Psoas muscle (tissue), 8 donors: ENCODE results near the gene MAP3K9. TPM values are rescaled to one million over a fixed set of nuclear protein-coding genes. Genes with fewer than 3 reads are reported as not detected.

Experiments
- ATAC-seq, 4 donors: fragments of 200-7000 bp; cut with Tn5 transposase; one replicate each; pipeline ENCODE4 v1.9.1; 2020; ENCODE audit warnings: moderate library complexity in 3 of 4, mild to moderate bottlenecking in 2 of 4
- DNase-seq, 2 donors: peaks; one replicate each; pipeline ENCODE4 v3.0.0-alpha.2; 2020
- H3K27ac ChIP-seq: fragments of 200-600 bp; one replicate; pipeline ENCODE4 v1.8.0; 2022
- H3K27me3 ChIP-seq, 3 donors: fragments of 200-600 bp in 1 of 3; one replicate each; pipeline versions ENCODE4 v1.6.1 to v1.8.0; 2013 to 2022; ENCODE audit warnings: low read length in 2 of 3, mild to moderate bottlenecking in 2 of 3, moderate library complexity in 1 of 3; ENCODE audit not compliant: insufficient read depth in 3 of 3
- H3K36me3 ChIP-seq, 2 donors: fragments of 200-600 bp in 1 of 2; one replicate each; pipeline versions ENCODE4 v1.6.1 to v1.8.0; 2013 to 2022; ENCODE audit warnings: low read depth in 1 of 2, mild to moderate bottlenecking in 1 of 2, moderate library complexity in 1 of 2; ENCODE audit not compliant: insufficient read depth in 1 of 2
- H3K4me1 ChIP-seq: fragments of 200-600 bp; one replicate; pipeline ENCODE4 v1.8.0; 2022
- H3K4me3 ChIP-seq: fragments of 200-600 bp; one replicate; pipeline ENCODE4 v1.8.0; 2022; ENCODE audit warnings: mild to moderate bottlenecking
- H3K9me3 ChIP-seq: fragments of 200-600 bp; one replicate; pipeline ENCODE4 v1.8.0; 2022
- WGBS, 3 donors: extraction: QIAGEN DNeasy Blood & Tissue Kit; methylation state at CpG; one replicate each; pipeline versions ENCODE4 v1.1.6 to v1.1.7; 2013; 5-methylcytosine and 5-hydroxymethylcytosine counted together
- intact Hi-C, 2 donors: fragments of 100-400 bp; cut with DNase I; formaldehyde crosslinking; loops; one replicate each; pipeline versions ENCODE4 v1.11.0 to v1.14.2; 2022
- polyA plus RNA-seq, 3 donors: library from polyadenylated mRNA; stranded (reverse); fragments of 200-250 nt; gene quantifications; one replicate each; pipeline ENCODE4 v1.2.3, GENCODE V29; 2013
- total RNA-seq, 4 donors: library from RNA; stranded (reverse); fragmentation: NEBNext Ultra II Directional in 2 of 4; extraction: Animal tissue kit (Norgen Biotek cat#: 25700) in 2 of 4; gene quantifications; one replicate each; pipeline versions ENCODE4 v1.2.1 to v1.2.4, GENCODE V29; 2021 to 2023
- TF ChIP-seq, protein P1 (sequence below): fragments of 200-600 bp; IDR thresholded peaks from one replicate; pipeline ENCODE4 v1.8.0; 2022; ENCODE audit warnings: antibody characterized with exemption
- donor health status: healthy with polysubstance abuse.
- donor health status: DM: no; HTN: no; CAD: no; lungs with moderate emphysema.
- donor health status: Bipolar disorder and iron deficiency.
- donor health status: healthy.
- donor health status: DM: yes; HTN: yes; CAD: no.
- donor health status: DM: no; HTN: no; CAD: no.
- donor health status: DM: no; HTN: no; CAD: no.
- donor health status: DM: yes; HTN: yes; CAD: no.

The MAP3K9 gene
- total and polyA plus RNA-seq, 7 donors, result 0.44 to 4.3 (median 2.1) TPM

DNA sequence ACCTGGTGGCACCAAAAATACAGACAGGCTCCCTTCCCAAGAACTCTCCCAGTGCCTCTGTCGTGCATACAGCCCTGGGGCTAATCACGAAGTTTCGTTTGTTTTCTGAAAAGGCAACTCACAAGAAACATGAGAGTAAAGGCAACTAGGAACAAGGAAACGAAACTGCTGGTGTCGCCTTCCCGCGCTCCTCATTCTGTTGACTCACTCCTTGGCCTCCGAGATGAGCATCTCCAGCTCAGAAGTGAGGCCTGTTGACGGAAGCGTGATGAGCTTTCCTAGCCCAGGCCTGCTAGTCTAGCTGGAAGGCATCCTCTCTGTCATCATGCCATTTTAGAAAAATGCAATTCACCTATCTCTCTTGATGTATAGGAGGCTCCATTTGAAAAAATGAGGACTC, 117.1 kb downstream of the MAP3K9 start:
- TF ChIP-seq, protein P1, sequence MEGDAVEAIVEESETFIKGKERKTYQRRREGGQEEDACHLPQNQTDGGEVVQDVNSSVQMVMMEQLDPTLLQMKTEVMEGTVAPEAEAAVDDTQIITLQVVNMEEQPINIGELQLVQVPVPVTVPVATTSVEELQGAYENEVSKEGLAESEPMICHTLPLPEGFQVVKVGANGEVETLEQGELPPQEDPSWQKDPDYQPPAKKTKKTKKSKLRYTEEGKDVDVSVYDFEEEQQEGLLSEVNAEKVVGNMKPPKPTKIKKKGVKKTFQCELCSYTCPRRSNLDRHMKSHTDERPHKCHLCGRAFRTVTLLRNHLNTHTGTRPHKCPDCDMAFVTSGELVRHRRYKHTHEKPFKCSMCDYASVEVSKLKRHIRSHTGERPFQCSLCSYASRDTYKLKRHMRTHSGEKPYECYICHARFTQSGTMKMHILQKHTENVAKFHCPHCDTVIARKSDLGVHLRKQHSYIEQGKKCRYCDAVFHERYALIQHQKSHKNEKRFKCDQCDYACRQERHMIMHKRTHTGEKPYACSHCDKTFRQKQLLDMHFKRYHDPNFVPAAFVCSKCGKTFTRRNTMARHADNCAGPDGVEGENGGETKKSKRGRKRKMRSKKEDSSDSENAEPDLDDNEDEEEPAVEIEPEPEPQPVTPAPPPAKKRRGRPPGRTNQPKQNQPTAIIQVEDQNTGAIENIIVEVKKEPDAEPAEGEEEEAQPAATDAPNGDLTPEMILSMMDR, result no peak
- intact Hi-C loops, result no loop called here
- peak; percentile 21 to 56 for DNase-seq
- WGBS, 3 donors, result 88 to 90% (median 89%) methylated on average over 10 of the region's 10 CpGs
- Histone ChIP-seq H3K9me3 (no peaks in the 10 kb centered on the region), H3K27ac (no peak overlapping the region), H3K36me3 (no peaks in the 10 kb centered on the region), H3K4me1 (no peaks in the 10 kb centered on the region), H3K27me3 (no peaks in the 10 kb centered on the region), H3K4me3 (no peak overlapping the region)
- no peak for ATAC-seq

DNA sequence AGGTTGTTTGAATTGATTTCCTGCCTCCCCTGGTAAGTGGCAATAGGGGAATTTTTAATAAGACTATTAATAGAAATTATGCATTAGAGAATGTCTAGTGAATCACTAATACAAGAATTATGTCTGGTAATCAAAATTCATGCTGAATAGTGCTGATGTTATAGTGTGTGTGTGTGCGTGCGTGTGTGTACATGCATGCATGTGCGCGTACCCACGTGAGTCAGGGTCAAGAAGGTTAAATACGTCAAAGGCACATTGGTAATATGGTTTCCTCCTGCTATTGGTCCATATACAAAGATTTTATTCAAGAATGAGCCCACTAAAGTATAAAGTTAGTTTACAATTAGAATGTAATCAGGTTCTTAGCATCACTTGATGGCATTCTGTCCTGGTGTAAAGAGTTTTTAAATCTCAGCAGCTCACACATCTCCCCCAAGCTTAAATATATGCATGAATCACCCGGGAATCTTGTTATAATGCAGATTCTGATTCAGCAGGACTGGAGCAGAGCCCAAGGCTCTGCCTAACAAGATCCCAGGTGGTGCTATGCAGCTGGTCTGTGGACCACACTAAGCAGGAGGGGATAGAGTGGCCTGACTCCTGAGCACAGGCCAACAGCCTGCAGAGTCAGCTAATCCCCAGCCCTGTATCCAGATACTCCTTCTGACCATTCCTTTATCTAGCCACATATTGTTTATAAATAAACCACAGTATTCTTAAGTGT, 123.7 kb downstream of the MAP3K9 start:
- no peak overlapping the region for H3K4me3 ChIP-seq
- DNase-seq, result no peak
- ATAC-seq, result no peak
- H3K27me3 ChIP-seq, result no peaks in the 10 kb centered on the region
- no peaks in the 10 kb centered on the region for H3K4me1 ChIP-seq
- WGBS, 3 donors, result 68 to 81% (median 75%) methylated on average over 7 of the region's 7 CpGs
- no peak overlapping the region for H3K27ac ChIP-seq
- intact Hi-C loops, result no loop called here
- no peaks in the 10 kb centered on the region for H3K36me3 ChIP-seq
- TF ChIP-seq, protein P1, result no peak
- H3K9me3 ChIP-seq, result no peaks in the 10 kb centered on the region

DNA sequence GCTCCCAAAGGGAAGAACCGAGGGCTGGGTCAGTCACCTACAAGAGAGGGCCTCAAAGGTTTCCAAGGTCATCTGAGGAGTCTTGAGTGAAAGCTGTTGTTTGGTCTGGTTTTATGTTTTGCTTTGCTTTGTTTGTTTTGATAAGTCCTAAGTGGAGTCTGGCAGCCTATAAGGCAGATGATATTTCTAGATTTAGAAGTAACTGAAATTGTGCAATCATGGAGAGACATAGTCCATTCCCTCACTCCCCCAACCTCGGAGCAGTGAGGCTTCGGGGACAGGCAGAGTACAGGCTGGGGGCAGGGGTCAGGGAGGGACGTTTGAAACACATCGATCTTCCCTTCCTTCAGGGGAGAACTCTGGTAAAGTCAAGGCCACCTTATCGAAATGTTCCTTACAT, 125.3 kb downstream of the MAP3K9 start:
- no peaks in the 10 kb centered on the region for H3K36me3 ChIP-seq
- intact Hi-C loops, result no loop called here
- H3K4me3 ChIP-seq, result no peak overlapping the region
- 59 to 66% (median 61%) methylated on average over 6 of the region's 6 CpGs for WGBS, 3 donors
- H3K4me1 ChIP-seq, result no peaks in the 10 kb centered on the region
- ATAC-seq (no peak), DNase-seq (no peak)
- H3K27ac ChIP-seq, result no peak overlapping the region
- no peaks in the 10 kb centered on the region for H3K9me3 ChIP-seq
- H3K27me3 ChIP-seq, result no peaks in the 10 kb centered on the region
- TF ChIP-seq, protein P1, result no peak

- H3K4me3 ChIP-seq, result no peak overlapping the region
- no peaks in the 10 kb centered on the region for H3K4me1 ChIP-seq
- no peaks in the 10 kb centered on the region for H3K9me3 ChIP-seq
- H3K27me3 ChIP-seq, result no peaks in the 10 kb centered on the region
- 93 to 95% (median 94%) methylated on average over 2 of the region's 2 CpGs for WGBS, 3 donors
- DNase-seq, result no peak
- TF ChIP-seq, protein P1, result no peak
- intact Hi-C loops, result no loop called here
- no peak overlapping the region for H3K27ac ChIP-seq
- no peaks in the 10 kb centered on the region for H3K36me3 ChIP-seq
- no peak for ATAC-seq
Measured at GRCh38 chr14:70680748-70681147, 128.6 kb downstream of the MAP3K9 start.

- intact Hi-C loops, result no loop called here
- 65 to 70% (median 68%) methylated on average over 6 of the region's 6 CpGs for WGBS, 3 donors
- TF ChIP-seq, protein P1, result no peak
Measured at GRCh38 chr14:70677341-70677740, 132.0 kb downstream of the MAP3K9 start.

More at GRCh38 chr14:70677341-70677740, 132.0 kb downstream of the MAP3K9 start:
- no peak for ATAC-seq
- H3K36me3 ChIP-seq, result no peaks in the 10 kb centered on the region
- no peak overlapping the region for H3K4me3 ChIP-seq
- H3K27me3 ChIP-seq, result no peaks in the 10 kb centered on the region
- H3K4me1 ChIP-seq, result no peaks in the 10 kb centered on the region
- no peak for DNase-seq
- H3K27ac ChIP-seq, result no peak overlapping the region
- H3K9me3 ChIP-seq, result no peaks in the 10 kb centered on the region
